Vagina (tissue), 2 donors: ENCODE results near the gene KLC1. TPM values are rescaled to one million over a fixed set of nuclear protein-coding genes. Genes with fewer than 3 reads are reported as not detected.
A peak's percentile ranks its signal among the peaks of the same experiment; 100 is the strongest.

ENCODE experiments used
- DNase-seq, 2 donors: peaks; one replicate each; pipeline ENCODE4 v3.0.0-alpha.2; 2017; ENCODE audit errors: extremely low spot score in 2 of 2
- H3K27ac ChIP-seq: fragments of 200-600 bp; sonication (generic); one replicate; pipeline ENCODE4 v1.5.1; 2019
- H3K27me3 ChIP-seq: fragments of 200-600 bp; sonication (generic); one replicate; pipeline ENCODE4 v1.5.1; 2019
- H3K36me3 ChIP-seq, 2 donors: fragments of 200-600 bp; sonication (generic); one replicate each; pipeline ENCODE4 v1.5.1; 2017 to 2019
- H3K4me1 ChIP-seq: fragments of 200-600 bp; sonication (generic); one replicate; pipeline ENCODE4 v1.5.1; 2019
- H3K4me3 ChIP-seq, 2 donors: fragments of 200-600 bp; sonication (generic); 1 replicate in 1 of 2; 2 replicates in 1 of 2; pipeline ENCODE4 v1.5.1; 2016 to 2019
- H3K9me3 ChIP-seq: fragments of 200-600 bp; sonication (generic); one replicate; pipeline ENCODE4 v1.5.1; 2019
- CTCF ChIP-seq, 3 experiments: fragments of 450-650 bp in 2 of 3; fragments of 200-600 bp in 1 of 3; sonication (generic) in 1 of 3; IDR thresholded peaks; one replicate each; pipeline ENCODE4 v1.5.1; 2017 to 2019; ENCODE audit warnings: antibody characterized with exemption in 3 of 3, mild to moderate bottlenecking in 2 of 3, moderate library complexity in 2 of 3
- POLR2A ChIP-seq, 2 donors: fragments of 450-650 bp; IDR thresholded peaks; one replicate each; pipeline ENCODE4 v1.6.1; 2017; ENCODE audit warnings: antibody characterized with exemption in 2 of 2, mild to moderate bottlenecking in 2 of 2, moderate library complexity in 2 of 2
- POLR2AphosphoS5 ChIP-seq, 2 donors: sonication (generic); formaldehyde crosslinking; IDR thresholded peaks; one replicate each; pipeline ENCODE4 v1.9.0; 2017; ENCODE audit warnings: antibody characterized with exemption in 2 of 2, mild to moderate bottlenecking in 2 of 2, low read depth in 1 of 2; ENCODE audit not compliant: insufficient read depth in 1 of 2
- intact Hi-C: fragments of 100-400 bp; cut with DNase I; formaldehyde crosslinking; loops from one replicate; pipeline ENCODE4 v1.15.1; 2023
- total RNA-seq: library from RNA; depleted of rRNA; stranded (reverse); fragments of >200 nt; gene quantifications from one replicate; pipeline ENCODE4 v1.2.3, GENCODE V29; 2016

Gene KLC1
- total RNA-seq, 1 donor from 2014 or later = 322 TPM

DNA sequence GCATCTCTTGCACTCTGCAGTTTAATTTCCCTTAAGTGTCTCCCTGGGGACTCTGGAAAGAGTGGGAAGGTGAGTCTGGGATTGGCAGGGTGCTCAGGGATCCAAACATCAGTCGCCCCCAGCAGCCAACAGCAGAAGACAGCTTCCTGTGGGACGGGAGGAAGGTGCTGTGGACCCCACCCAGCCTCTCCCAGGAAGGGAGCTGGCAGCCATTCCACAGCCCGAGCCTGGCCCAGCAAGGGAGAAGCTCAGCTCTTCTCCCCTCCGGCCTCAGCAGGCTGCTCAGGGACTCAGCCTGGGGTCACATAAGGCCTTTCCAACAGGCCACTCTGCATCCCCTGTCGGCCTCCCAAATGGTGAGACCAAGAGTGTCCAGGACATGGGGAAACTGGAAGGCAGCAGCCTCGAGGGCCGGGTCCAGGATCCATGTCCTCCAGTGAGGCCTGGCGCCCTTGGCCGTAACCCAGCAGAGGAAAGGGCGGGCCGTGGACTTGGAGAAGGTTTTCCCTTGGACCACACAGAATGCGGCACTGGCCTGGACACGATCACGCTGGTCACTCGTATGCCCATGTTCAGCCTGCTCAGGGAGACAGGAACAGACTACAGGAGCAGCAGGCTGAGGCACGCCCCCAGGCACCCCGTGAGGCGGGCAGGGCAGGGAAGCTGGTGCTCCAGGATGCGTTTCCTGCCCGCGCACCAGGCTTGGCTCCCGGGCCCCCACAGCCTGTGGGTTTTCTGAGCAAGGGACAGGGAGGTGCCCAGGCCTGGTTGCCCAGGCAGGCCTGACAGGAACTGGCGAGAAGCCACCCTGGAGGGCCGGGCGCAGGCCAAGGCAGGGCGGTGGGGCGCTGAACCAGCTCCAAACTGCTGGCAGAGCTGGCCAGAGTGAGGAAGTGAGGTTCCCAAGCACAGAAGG, 82.8 kb downstream of the KLC1 start:
- peaks cover 82% of the 10 kb centered on the region for H3K4me1 ChIP-seq
- no peak for DNase-seq
- H3K27me3 ChIP-seq = no peaks in the 10 kb centered on the region
- peaks cover 0 to under 1% of the 10 kb centered on the region in 2 donors for H3K36me3 ChIP-seq
- intact Hi-C loops = no loop called here
- H3K9me3 ChIP-seq = no peaks in the 10 kb centered on the region
- peak overlapping the region in 1 of 2 donors; percentile 0 for H3K4me3 ChIP-seq
- H3K27ac ChIP-seq = peak overlapping the region; percentile 22
- no peak for TF ChIP-seq POLR2A (IDR thresholded peaks at IDR 0.05)
- peak; percentile 42 to 52 for TF ChIP-seq POLR2AphosphoS5 (IDR thresholded peaks at IDR 0.05; ENCODE audit: insufficient read depth in 1 of 2, low read depth in 1 of 2)

GRCh38 chr14:103712633-103713247, 83.7 kb downstream of the KLC1 start:
- Histone ChIP-seq H3K9me3 (no peaks in the 10 kb centered on the region), H3K27ac (peak overlapping the region; percentile 22), H3K4me1 (peaks cover 82% of the 10 kb centered on the region), H3K27me3 (no peaks in the 10 kb centered on the region), H3K36me3 (no peaks in the 10 kb centered on the region), H3K4me3 (no peak overlapping the region)
- intact Hi-C loops = no loop called here
- DNase-seq = no peak
- TF ChIP-seq POLR2A (IDR thresholded peaks at IDR 0.05) (no peak), CTCF (IDR thresholded peaks at IDR 0.05) (no peak), POLR2AphosphoS5 (IDR thresholded peaks at IDR 0.05; ENCODE audit: insufficient read depth in 1 of 2, low read depth in 1 of 2) (no peak)

GRCh38 chr14:103713304-103714062, 84.5 kb downstream of the KLC1 start:
- H3K27me3 ChIP-seq = no peaks in the 10 kb centered on the region
- TF ChIP-seq CTCF (IDR thresholded peaks at IDR 0.05) = no peak
- no peak overlapping the region for H3K27ac ChIP-seq
- no peaks in the 10 kb centered on the region for H3K36me3 ChIP-seq
- H3K9me3 ChIP-seq = no peaks in the 10 kb centered on the region
- intact Hi-C loops = no loop called here
- H3K4me3 ChIP-seq = no peak overlapping the region
- DNase-seq = no peak
- peaks cover 82% of the 10 kb centered on the region for H3K4me1 ChIP-seq

GRCh38 chr14:103714063-103714724, 85.2 kb downstream of the KLC1 start:
- Histone ChIP-seq H3K9me3 (no peaks in the 10 kb centered on the region), H3K27ac (no peak overlapping the region), H3K27me3 (no peaks in the 10 kb centered on the region), H3K4me3 (peak overlapping the region; percentile 91 to 94), H3K36me3 (no peaks in the 10 kb centered on the region), H3K4me1 (peaks cover 84% of the 10 kb centered on the region)
- no peak for DNase-seq
- intact Hi-C loops = no loop called here
- TF ChIP-seq POLR2A (IDR thresholded peaks at IDR 0.05) (no peak), CTCF (IDR thresholded peaks at IDR 0.05) (no peak), POLR2AphosphoS5 (IDR thresholded peaks at IDR 0.05; ENCODE audit: insufficient read depth in 1 of 2, low read depth in 1 of 2) (no peak)
